Retinal pigment epithelial cell (primary cell): ENCODE results near the gene POLD4.

Experiments used
- DNase-seq: peaks from one replicate; pipeline ENCODE4 v3.0.0-alpha.2; 2010; ENCODE audit warnings: low read depth
- H3K4me3 ChIP-seq: 2 replicates; pipeline ENCODE4 v1.5.1; 2011; ENCODE audit warnings: mild to moderate bottlenecking, low read length, control low read depth, moderate library complexity
- TF ChIP-seq, protein P1 (sequence below): conservative IDR thresholded peaks from 2 replicates; pipeline ENCODE4 v1.5.1; 2011; ENCODE audit warnings: low read depth, low read length, control low read depth, inconsistent platforms

The POLD4 gene

DNA sequence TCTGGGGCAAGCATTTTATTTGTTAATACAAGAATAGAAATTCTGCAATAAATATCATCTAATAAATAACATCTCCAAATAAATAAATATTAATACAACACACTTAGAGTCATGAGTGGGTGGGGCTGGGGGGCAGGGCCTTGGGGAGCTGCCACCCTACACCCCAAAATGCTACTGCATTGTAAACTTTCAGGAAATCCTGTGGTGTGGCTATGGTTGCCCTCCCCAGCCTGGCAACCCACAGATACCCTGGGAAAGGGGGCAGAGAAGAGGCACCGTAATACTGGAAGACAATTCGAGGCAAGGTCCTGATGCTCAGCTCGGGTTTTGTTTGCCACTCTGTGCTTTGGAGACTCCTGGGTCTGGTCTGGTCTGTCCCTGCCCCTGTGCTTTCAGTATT is 10.8 kb upstream of the POLD4 start:
- no peak for DNase-seq
- H3K4me3 ChIP-seq, result no peak overlapping the region
- TF ChIP-seq, protein P1, sequence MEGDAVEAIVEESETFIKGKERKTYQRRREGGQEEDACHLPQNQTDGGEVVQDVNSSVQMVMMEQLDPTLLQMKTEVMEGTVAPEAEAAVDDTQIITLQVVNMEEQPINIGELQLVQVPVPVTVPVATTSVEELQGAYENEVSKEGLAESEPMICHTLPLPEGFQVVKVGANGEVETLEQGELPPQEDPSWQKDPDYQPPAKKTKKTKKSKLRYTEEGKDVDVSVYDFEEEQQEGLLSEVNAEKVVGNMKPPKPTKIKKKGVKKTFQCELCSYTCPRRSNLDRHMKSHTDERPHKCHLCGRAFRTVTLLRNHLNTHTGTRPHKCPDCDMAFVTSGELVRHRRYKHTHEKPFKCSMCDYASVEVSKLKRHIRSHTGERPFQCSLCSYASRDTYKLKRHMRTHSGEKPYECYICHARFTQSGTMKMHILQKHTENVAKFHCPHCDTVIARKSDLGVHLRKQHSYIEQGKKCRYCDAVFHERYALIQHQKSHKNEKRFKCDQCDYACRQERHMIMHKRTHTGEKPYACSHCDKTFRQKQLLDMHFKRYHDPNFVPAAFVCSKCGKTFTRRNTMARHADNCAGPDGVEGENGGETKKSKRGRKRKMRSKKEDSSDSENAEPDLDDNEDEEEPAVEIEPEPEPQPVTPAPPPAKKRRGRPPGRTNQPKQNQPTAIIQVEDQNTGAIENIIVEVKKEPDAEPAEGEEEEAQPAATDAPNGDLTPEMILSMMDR, result no peak

DNA sequence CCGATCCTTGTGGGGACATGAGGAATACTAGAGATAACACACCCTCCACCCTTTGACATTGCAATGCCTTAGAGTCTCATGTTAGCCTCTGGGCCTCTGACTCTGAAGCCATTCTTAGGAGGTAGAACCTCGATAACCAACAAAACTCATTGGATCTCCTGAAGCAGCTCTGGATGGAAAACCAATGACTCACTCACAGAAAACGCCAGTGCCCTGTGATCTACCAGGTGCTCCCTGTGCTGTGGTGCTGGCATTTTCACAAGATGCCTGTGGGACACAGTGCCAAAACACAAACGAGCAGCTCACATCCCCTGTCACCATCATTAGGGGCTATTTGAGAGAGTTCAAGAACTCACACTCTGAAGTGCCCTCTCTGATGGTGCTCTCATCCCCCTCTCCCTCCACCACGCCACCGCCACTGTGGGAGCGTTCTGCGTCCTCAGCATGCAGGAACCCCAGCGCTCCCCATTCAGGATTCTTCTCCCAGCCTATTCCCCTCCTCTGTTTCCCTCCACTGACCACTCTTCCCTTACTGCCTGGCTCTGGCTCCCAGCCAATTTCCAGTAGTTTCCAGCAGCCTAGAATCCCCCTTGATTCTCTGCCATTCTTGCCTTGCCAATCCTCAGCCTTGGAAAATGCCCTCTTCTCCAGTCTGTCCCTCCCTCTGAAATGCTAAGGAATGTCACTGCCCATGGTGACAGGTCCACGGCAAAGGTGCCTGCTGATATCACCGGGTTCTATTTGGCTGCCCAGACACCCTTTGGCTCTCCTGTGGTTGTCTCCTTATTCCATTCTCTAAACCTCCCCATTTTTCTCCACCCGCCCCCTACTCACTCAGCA is 4.7 kb upstream of the POLD4 start:
- no peak for DNase-seq
- TF ChIP-seq, protein P1, result no peak
- H3K4me3 ChIP-seq, result no peak overlapping the region

DNA sequence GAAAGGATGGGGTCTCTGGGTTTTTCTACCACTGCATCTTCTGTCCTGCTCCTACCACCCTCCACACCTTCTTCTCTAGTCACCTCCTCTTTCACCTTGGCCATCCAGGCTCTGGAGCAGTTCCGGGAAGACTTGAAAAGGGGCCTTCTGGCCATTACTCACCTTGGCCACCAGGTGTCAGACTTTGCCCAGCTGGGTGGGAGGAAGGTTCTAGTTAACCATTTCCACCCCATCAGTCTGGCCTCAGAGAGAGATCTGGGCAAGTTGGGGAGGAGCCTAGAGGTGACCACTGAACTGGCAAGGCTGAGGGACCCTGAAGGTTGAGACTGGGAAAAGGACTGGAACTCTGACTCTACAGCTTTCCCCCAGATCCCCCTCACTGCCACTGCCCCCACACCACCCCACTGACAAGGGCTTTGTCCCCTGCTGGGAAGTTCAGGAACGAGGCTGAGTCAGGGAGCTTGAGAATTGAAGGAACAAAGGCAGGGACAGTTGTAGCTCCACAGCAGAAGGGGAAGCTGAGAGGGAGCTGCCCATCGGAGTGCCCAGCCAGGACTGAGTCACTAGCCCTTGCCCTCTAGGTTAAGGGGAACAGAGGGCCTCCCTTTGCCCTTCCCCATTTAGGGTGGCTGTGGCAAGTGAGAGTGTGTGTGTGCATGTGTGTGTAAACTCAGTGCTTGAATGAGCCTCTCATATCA is 3.7 kb upstream of the POLD4 start:
- no peak overlapping the region for H3K4me3 ChIP-seq
- DNase-seq, result no peak
- TF ChIP-seq, protein P1, result peak; percentile 98

DNA sequence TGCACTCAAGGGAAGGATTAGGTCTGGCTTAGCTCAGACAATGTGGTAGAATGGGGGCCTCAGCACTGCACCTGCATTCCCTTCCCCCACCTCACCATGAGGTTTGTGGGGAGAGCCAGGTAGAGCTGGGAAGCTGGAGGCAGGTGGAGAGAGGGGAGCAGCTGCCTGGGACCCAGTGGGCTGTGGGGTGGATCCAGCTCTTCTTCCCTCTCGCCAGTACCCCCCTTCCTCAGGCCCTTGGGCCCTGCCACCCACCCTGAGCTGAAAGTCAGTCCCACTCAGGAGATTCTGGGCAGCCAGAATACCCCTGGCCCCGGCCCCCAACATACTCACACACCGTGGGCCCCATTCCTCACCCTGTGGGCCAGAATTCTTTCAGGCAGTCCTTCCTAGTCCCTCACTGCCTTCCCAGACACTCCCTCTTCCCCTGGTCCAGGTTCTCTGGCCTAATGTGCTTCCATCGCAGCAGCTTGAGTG is 3.1 kb upstream of the POLD4 start:
- DNase-seq, result no peak
- TF ChIP-seq, protein P1, result no peak

DNA sequence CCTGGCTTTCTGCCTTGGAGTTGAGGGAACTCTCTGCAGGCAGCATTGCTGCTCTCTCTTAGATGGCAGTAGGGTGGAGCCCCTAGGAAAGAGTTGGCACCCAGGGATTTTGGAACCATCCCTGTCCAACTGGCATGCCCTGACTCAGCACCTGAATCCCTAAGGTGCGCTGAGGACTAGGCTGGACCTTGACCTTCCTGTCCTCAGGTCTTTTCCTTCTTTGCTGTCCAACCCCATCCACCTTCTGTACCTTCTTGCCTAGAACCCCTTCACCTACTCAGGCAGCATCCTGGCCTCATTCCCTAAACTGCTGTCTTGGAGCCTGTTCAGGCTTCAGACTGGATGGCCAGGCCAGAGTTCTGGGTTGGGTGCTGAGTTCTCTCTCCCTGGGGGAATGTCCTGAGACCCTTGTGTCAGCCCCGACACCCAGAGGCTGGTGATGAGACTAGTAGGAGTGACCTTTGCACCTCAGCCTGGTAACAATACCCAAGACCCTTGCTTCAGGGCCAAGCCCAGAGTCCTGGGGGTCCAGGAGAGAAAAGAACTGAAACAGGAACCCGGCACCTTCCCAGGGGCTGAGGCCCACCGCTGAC is 2.5 kb upstream of the POLD4 start:
- TF ChIP-seq, protein P1, result no peak
- H3K4me3 ChIP-seq, result no peak overlapping the region
- DNase-seq, result no peak

More for the DNA sequence above, 3.1 kb upstream of the POLD4 start:
- H3K4me3 ChIP-seq, result no peak overlapping the region

DNA sequence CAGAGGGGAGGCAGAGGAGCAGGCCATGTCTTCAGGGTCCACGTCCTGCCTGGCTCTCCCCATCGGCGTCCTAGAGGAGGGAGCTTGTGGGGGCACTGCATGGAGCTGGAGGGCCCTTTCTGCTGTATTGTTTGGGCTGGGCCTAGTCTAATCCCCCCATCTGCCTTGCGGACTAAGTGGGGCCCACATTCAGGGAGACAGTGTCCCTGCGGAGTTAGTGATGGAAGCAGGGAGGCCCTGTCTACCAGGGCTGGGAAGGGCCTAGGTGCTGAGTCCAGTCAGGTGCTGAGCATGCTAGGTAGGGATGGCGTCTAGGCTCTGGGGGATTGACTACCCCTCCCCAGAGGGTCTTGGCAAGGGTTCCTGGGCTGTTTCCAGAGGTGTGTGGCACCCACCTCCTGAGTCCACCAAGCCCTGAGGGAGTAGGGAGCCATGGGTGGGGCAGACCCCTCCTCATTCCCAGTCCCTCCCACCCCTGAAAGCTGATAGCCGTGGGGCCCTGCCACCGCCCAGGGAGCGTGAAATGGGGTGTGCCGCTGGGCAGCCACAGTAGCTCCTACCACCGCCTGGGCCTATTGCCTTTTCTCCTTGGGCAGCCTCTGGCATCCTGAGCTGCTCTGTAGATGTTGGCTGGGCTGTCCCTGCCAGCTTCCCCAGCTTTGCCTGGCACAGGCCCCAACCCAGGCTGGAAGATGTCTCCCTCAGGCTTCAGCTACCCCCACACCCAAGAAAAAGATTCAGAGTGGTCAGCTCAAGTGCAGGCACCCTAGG is 1.9 kb upstream of the POLD4 start:
- H3K4me3 ChIP-seq, result no peak overlapping the region
- TF ChIP-seq, protein P1, result no peak
- no peak for DNase-seq
